Fibroblast of lung (primary cell): Measurements from ENCODE around the gene MGAT4A.

Source experiments
- CTCF ChIP-seq, 2 donors: IDR thresholded peaks in 1 of 2; conservative IDR thresholded peaks in 1 of 2; 1 replicate in 1 of 2; 2 replicates in 1 of 2; pipeline ENCODE4 v1.5.1; 2011 to 2012; ENCODE audit warnings: low read length in 2 of 2, control low read depth in 1 of 2, inconsistent platforms in 1 of 2, low read depth in 1 of 2, mild to moderate bottlenecking in 1 of 2
- EZH2 ChIP-seq: IDR thresholded peaks from 2 replicates; pipeline ENCODE4 v1.5.1; 2012; ENCODE audit warnings: low read length, control low read depth, mild to moderate bottlenecking; ENCODE audit errors: missing control alignments

GRCh38 chr2:98771264-98771663, 40.3 kb upstream of the MGAT4A start:
- TF ChIP-seq CTCF (conservative IDR thresholded peaks at IDR 0.05 in 1 of 2, IDR thresholded peaks at IDR 0.05 in 1 of 2; ENCODE audit: low read depth in 1 of 2, low read length in 2 of 2), result no peak
- TF ChIP-seq EZH2, result no peak
